A549 (cell line): ENCODE measurements around the gene ASCL5.

Source experiments
- CBX2 ChIP-seq: fragments of 200-600 bp; sonication (generic); IDR thresholded peaks from 2 replicates; pipeline ENCODE4 v1.6.1; 2016; ENCODE audit warnings: low read depth, mild to moderate bottlenecking, borderline replicate concordance
- CHD2 ChIP-seq: fragments of 150-350 bp; IDR thresholded peaks from 2 replicates; pipeline ENCODE4 v1.6.1; 2014; ENCODE audit warnings: low read length; ENCODE audit not compliant: partially characterized antibody
- EP300 ChIP-seq, 2 experiments: fragments of >200 bp; sonication (Bioruptor Twin); formaldehyde crosslinking; IDR thresholded peaks; 2 replicates in 1 of 2; 3 replicates in 1 of 2; pipeline ENCODE4 v1.6.1; 2016 to 2017
- ESRRA ChIP-seq: fragments of 150-350 bp; IDR thresholded peaks from 2 replicates; pipeline ENCODE4 v1.6.1; 2014; ENCODE audit warnings: mild to moderate bottlenecking, low read length, borderline replicate concordance
- GATA3 ChIP-seq: IDR thresholded peaks from 2 replicates; pipeline ENCODE4 v1.6.1; 2012; ENCODE audit warnings: borderline replicate concordance
- JUNB ChIP-seq: fragments of >200 bp; sonication (Bioruptor Twin); formaldehyde crosslinking; IDR thresholded peaks from 2 replicates; pipeline ENCODE4 v1.6.1; 2016
- MAX ChIP-seq: IDR thresholded peaks from 2 replicates; pipeline ENCODE4 v1.6.1; 2012
- MAZ ChIP-seq: fragments of 150-350 bp; IDR thresholded peaks from 2 replicates; pipeline ENCODE4 v1.6.1; 2014; ENCODE audit warnings: antibody characterized with exemption, low read depth, low read length, borderline replicate concordance
- POLR2AphosphoS2 ChIP-seq: conservative IDR thresholded peaks from 2 replicates; pipeline ENCODE4 v1.6.1; 2012; ENCODE audit warnings: low read length, improper control_type of control experiment, inconsistent platforms
- RFX5 ChIP-seq: fragments of 450-650 bp; IDR thresholded peaks from 2 replicates; pipeline ENCODE4 v1.7.1; 2014; ENCODE audit warnings: antibody characterized with exemption, mild to moderate bottlenecking, moderate library complexity
- USF2 ChIP-seq: fragments of 450-650 bp; IDR thresholded peaks from 2 replicates; pipeline ENCODE4 v1.6.1; 2014; ENCODE audit warnings: antibody characterized with exemption
- ZFP36 ChIP-seq: fragments of 450-650 bp; IDR thresholded peaks from 2 replicates; pipeline ENCODE4 v1.6.1; 2014; ENCODE audit warnings: borderline replicate concordance; ENCODE audit not compliant: partially characterized antibody
- TF ChIP-seq, protein P1 (sequence below): fragments of >200 bp; sonication (Bioruptor Twin); formaldehyde crosslinking; IDR thresholded peaks from 3 replicates; pipeline ENCODE4 v1.5.1; 2016

GRCh38 chr1:201104141-201104540 lies 22.8 kb downstream of the ASCL5 start:
- no peak for TF ChIP-seq CBX2
- no peak for TF ChIP-seq ESRRA
- TF ChIP-seq POLR2AphosphoS2: no peak
- TF ChIP-seq MAX: no peak
- TF ChIP-seq, protein P1, sequence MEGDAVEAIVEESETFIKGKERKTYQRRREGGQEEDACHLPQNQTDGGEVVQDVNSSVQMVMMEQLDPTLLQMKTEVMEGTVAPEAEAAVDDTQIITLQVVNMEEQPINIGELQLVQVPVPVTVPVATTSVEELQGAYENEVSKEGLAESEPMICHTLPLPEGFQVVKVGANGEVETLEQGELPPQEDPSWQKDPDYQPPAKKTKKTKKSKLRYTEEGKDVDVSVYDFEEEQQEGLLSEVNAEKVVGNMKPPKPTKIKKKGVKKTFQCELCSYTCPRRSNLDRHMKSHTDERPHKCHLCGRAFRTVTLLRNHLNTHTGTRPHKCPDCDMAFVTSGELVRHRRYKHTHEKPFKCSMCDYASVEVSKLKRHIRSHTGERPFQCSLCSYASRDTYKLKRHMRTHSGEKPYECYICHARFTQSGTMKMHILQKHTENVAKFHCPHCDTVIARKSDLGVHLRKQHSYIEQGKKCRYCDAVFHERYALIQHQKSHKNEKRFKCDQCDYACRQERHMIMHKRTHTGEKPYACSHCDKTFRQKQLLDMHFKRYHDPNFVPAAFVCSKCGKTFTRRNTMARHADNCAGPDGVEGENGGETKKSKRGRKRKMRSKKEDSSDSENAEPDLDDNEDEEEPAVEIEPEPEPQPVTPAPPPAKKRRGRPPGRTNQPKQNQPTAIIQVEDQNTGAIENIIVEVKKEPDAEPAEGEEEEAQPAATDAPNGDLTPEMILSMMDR: no peak
- TF ChIP-seq ZFP36: no peak
- no peak for TF ChIP-seq RFX5
- no peak for TF ChIP-seq USF2
- TF ChIP-seq EP300 (IDR thresholded peaks at IDR 0.05): no peak
- TF ChIP-seq GATA3: no peak
- no peak for TF ChIP-seq CHD2
- no peak for TF ChIP-seq JUNB
- TF ChIP-seq MAZ: no peak
